Fibroblast of mammary gland (primary cell): ENCODE results near the gene TOM1L2.

Experiments
- DNase-seq: peaks from one replicate; pipeline ENCODE4 v3.0.0-alpha.2; 2010; ENCODE audit warnings: low read depth
- H3K4me3 ChIP-seq: 2 replicates; pipeline ENCODE4 v1.5.1; 2011; ENCODE audit warnings: low read depth, mild to moderate bottlenecking, low read length, moderate library complexity; ENCODE audit not compliant: control insufficient read depth
- CTCF ChIP-seq: conservative IDR thresholded peaks from 2 replicates; pipeline ENCODE4 v1.5.1; 2011; ENCODE audit warnings: low read depth, low read length, inconsistent platforms; ENCODE audit not compliant: control insufficient read depth, insufficient read depth

TOM1L2 gene

GRCh38 chr17:18015593-18015992 lies 43.4 kb upstream of the TOM1L2 start:
- DNase-seq: no peak
- TF ChIP-seq CTCF: no peak
- no peak overlapping the region for H3K4me3 ChIP-seq

- no peak overlapping the region for H3K4me3 ChIP-seq
- DNase-seq: no peak
- no peak for TF ChIP-seq CTCF
Observed at GRCh38 chr17:18014006-18014405, 41.8 kb upstream of the TOM1L2 start.

GRCh38 chr17:18011286-18011685 lies 39.1 kb upstream of the TOM1L2 start:
- no peak for DNase-seq
- no peak overlapping the region for H3K4me3 ChIP-seq
- no peak for TF ChIP-seq CTCF

GRCh38 chr17:18009609-18010420 lies 37.6 kb upstream of the TOM1L2 start:
- no peak overlapping the region for H3K4me3 ChIP-seq
- no peak for TF ChIP-seq CTCF
- DNase-seq: no peak

GRCh38 chr17:18008496-18009268 lies 36.5 kb upstream of the TOM1L2 start:
- peak; percentile 42 for DNase-seq
- H3K4me3 ChIP-seq: no peak overlapping the region
- TF ChIP-seq CTCF: no peak

- H3K4me3 ChIP-seq: no peak overlapping the region
- no peak for TF ChIP-seq CTCF
- DNase-seq: no peak
Observed at GRCh38 chr17:18006495-18007239, 34.5 kb upstream of the TOM1L2 start.
